ENCODE results near the gene TEX36. TPM values are rescaled to one million over a fixed set of nuclear protein-coding genes. Genes with fewer than 3 reads are reported as not detected.

TEX36 gene
- total RNA-seq, 2 experiments from 2014 or later = not detected

GRCh38 chr10:125627646-125628045 lies 55.3 kb downstream of the TEX36 start:
- Mint-ChIP-seq H3K9me3 (no peaks in the 10 kb centered on the region), H3K36me3 (ENCODE audit: low read depth) (no peaks in the 10 kb centered on the region), H3K4me1 (ENCODE audit: low read depth) (no peaks in the 10 kb centered on the region), H3K27me3 (peaks cover 39% of the 10 kb centered on the region), H3K4me3 (no peak overlapping the region), H3K27ac (no peak overlapping the region)
- ChIA-PET POLR2A (no interaction called here), CTCF (no interaction called here)
- ATAC-seq (ENCODE audit: poor library complexity) = no peak
- Histone ChIP-seq H3K27me3 (ENCODE audit: control insufficient read depth in 1 of 2, insufficient read depth in 2 of 2, low read length in 2 of 2) (no peaks in the 10 kb centered on the region), H3K36me3 (ENCODE audit: insufficient read depth, low read length) (no peaks in the 10 kb centered on the region), H3K27ac (ENCODE audit: low read depth in 1 of 2, low read length in 2 of 2) (no peak overlapping the region), H3K4me3 (ENCODE audit: low read length) (no peak overlapping the region), H3K4me1 (ENCODE audit: insufficient read depth, low read length) (no peaks in the 10 kb centered on the region), H3K9me3 (ENCODE audit: control insufficient read depth in 1 of 2, insufficient read depth in 1 of 2, low read length in 2 of 2) (no peaks in the 10 kb centered on the region)
- DNase-seq = no peak
- intact Hi-C loops (cut with DNase I, micrococcal nuclease) = no loop called here
- no peak for TF ChIP-seq CTCF (IDR thresholded peaks at IDR 0.05)

- H3K9me3 Mint-ChIP-seq = peaks cover 3% of the 10 kb centered on the region
- DNase-seq = no peak
- H3K4me3 Mint-ChIP-seq = no peak overlapping the region
- intact Hi-C loops (cut with DNase I, micrococcal nuclease) = no loop called here
- no peaks in the 10 kb centered on the region for H3K27me3 ChIP-seq (ENCODE audit: control insufficient read depth in 1 of 2, insufficient read depth in 2 of 2, low read length in 2 of 2)
- H3K27ac ChIP-seq (ENCODE audit: low read depth in 1 of 2, low read length in 2 of 2) = no peak overlapping the region
- H3K9me3 ChIP-seq (ENCODE audit: control insufficient read depth in 1 of 2, insufficient read depth in 1 of 2, low read length in 2 of 2) = no peaks in the 10 kb centered on the region
- no peaks in the 10 kb centered on the region for H3K4me1 Mint-ChIP-seq (ENCODE audit: low read depth)
- TF ChIP-seq CTCF (IDR thresholded peaks at IDR 0.05) = no peak
- H3K36me3 ChIP-seq (ENCODE audit: insufficient read depth, low read length) = no peaks in the 10 kb centered on the region
- no peak for ATAC-seq (ENCODE audit: poor library complexity)
- ChIA-PET CTCF (no interaction called here), POLR2A (no interaction called here)
- no peak overlapping the region for H3K4me3 ChIP-seq (ENCODE audit: low read length)
- no peak overlapping the region for H3K27ac Mint-ChIP-seq
- no peaks in the 10 kb centered on the region for H3K36me3 Mint-ChIP-seq (ENCODE audit: low read depth)
- H3K27me3 Mint-ChIP-seq = peaks cover 39% of the 10 kb centered on the region
- no peaks in the 10 kb centered on the region for H3K4me1 ChIP-seq (ENCODE audit: insufficient read depth, low read length)
Observed at GRCh38 chr10:125626671-125627070, 56.3 kb downstream of the TEX36 start.

GRCh38 chr10:125625586-125625985 lies 57.4 kb downstream of the TEX36 start:
- POLR2A ChIA-PET = no interaction called here
- Histone ChIP-seq H3K4me1 (ENCODE audit: insufficient read depth, low read length) (no peaks in the 10 kb centered on the region), H3K9me3 (ENCODE audit: control insufficient read depth in 1 of 2, insufficient read depth in 1 of 2, low read length in 2 of 2) (no peaks in the 10 kb centered on the region), H3K27ac (ENCODE audit: low read depth in 1 of 2, low read length in 2 of 2) (no peak overlapping the region), H3K27me3 (ENCODE audit: control insufficient read depth in 1 of 2, insufficient read depth in 2 of 2, low read length in 2 of 2) (no peaks in the 10 kb centered on the region), H3K36me3 (ENCODE audit: insufficient read depth, low read length) (no peaks in the 10 kb centered on the region), H3K4me3 (ENCODE audit: low read length) (no peak overlapping the region)
- no peaks in the 10 kb centered on the region for H3K4me1 Mint-ChIP-seq (ENCODE audit: low read depth)
- DNase-seq = no peak
- no peak overlapping the region for H3K4me3 Mint-ChIP-seq
- TF ChIP-seq CTCF (IDR thresholded peaks at IDR 0.05) = no peak
- H3K9me3 Mint-ChIP-seq = peaks cover 3% of the 10 kb centered on the region
- peaks cover 36% of the 10 kb centered on the region for H3K27me3 Mint-ChIP-seq
- H3K36me3 Mint-ChIP-seq (ENCODE audit: low read depth) = no peaks in the 10 kb centered on the region
- CTCF ChIA-PET = no interaction called here
- intact Hi-C loops (cut with DNase I, micrococcal nuclease) = no loop called here
- H3K27ac Mint-ChIP-seq = no peak overlapping the region
- ATAC-seq (ENCODE audit: poor library complexity) = no peak

Measured in CD4-positive, alpha-beta T cell (primary cell).